Measurements from ENCODE around the gene RAB3IL1.

RAB3IL1 gene

DNA sequence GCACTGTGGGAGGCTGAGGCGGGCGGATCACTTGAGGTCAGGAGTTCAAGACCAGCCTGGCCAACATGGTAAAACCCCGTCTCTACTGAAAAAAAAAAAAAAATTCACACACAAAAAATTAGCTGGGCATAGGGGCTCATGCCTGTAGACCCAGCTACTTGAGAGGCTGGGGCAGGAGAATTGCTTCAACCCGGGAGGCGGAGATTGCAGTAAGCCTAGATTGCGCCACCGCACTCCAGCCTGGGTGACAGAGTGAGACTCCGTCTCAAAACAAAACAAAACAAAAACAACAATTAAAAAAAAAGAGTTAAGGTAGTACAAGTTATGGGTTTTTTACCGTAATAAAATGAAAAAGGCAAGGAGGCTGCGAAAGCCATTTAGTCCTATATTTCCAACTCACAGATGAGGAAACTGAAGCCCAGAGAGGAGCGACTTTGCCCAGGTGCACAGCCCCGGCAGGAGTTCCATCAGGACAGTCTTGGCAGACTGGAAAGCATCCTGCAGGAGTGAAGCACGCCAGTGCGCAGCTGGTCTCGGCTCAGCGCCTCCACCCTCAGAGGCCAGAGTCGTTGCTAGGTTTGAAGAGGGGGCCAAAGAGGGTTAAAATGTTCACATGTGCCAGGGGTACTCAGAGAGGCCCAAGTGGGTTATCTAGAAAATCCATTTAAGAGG lies 22.2 kb downstream of the RAB3IL1 start:
- Histone ChIP-seq H3K9me3 (ENCODE audit: control insufficient read depth, insufficient read depth, low read length) (no peaks in the 10 kb centered on the region), H3K4me3 (ENCODE audit: low read depth, low read length) (no peak overlapping the region), H3K36me3 (ENCODE audit: control insufficient read depth, insufficient read depth, low read length) (peaks cover 7% of the 10 kb centered on the region), H3K9ac (ENCODE audit: low read depth, low read length) (no peak overlapping the region), H3K27me3 (ENCODE audit: control insufficient read depth, insufficient read depth, low read length) (no peaks in the 10 kb centered on the region), H3K4me1 (ENCODE audit: control insufficient read depth, insufficient read depth, low read length) (no peaks in the 10 kb centered on the region)

DNA sequence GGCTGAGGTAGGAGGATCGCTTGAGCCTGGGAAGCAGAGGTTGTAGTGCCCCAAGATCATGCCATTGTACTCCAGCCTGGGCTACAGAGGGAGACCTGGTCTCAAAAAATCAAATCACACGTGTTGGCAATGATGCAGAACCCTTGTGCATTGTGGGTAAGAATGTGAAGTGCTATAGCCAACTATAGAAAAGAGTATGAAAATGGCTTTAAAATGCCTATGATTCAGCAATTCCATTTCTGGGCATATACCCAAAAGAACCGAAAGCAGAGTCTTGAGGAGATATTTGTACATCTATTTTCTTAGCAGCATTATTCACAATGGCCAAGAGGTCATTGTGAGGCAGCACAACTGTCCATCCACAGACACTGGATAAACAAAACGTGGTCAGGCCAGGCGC lies 23.4 kb downstream of the RAB3IL1 start:
- H3K27me3 ChIP-seq (ENCODE audit: control insufficient read depth, insufficient read depth, low read length), result no peaks in the 10 kb centered on the region
- no peak overlapping the region for H3K9ac ChIP-seq (ENCODE audit: low read depth, low read length)
- no peaks in the 10 kb centered on the region for H3K9me3 ChIP-seq (ENCODE audit: control insufficient read depth, insufficient read depth, low read length)
- H3K4me3 ChIP-seq (ENCODE audit: low read depth, low read length), result no peak overlapping the region
- no peaks in the 10 kb centered on the region for H3K4me1 ChIP-seq (ENCODE audit: control insufficient read depth, insufficient read depth, low read length)
- H3K36me3 ChIP-seq (ENCODE audit: control insufficient read depth, insufficient read depth, low read length), result peaks cover 2% of the 10 kb centered on the region

- H3K9ac ChIP-seq (ENCODE audit: low read depth, low read length), result no peak overlapping the region
- no peaks in the 10 kb centered on the region for H3K9me3 ChIP-seq (ENCODE audit: control insufficient read depth, insufficient read depth, low read length)
- peaks cover 2% of the 10 kb centered on the region for H3K36me3 ChIP-seq (ENCODE audit: control insufficient read depth, insufficient read depth, low read length)
- H3K4me1 ChIP-seq (ENCODE audit: control insufficient read depth, insufficient read depth, low read length), result no peaks in the 10 kb centered on the region
- H3K4me3 ChIP-seq (ENCODE audit: low read depth, low read length), result peak overlapping the region; percentile 53
- H3K27me3 ChIP-seq (ENCODE audit: control insufficient read depth, insufficient read depth, low read length), result no peaks in the 10 kb centered on the region
These were observed 25.3 kb downstream of the RAB3IL1 start for GRCh38 chr11:61892085-61892370.

GRCh38 chr11:61891331-61892084 lies 25.9 kb downstream of the RAB3IL1 start, which contains the start of gene FADS3:
TSS of gene FADS3 (minus strand) at chr11:61891545. CDS start at chr11:61891381, 164 bp downstream.
- Histone ChIP-seq H3K27me3 (ENCODE audit: control insufficient read depth, insufficient read depth, low read length) (no peaks in the 10 kb centered on the region), H3K9ac (ENCODE audit: low read depth, low read length) (peak within 1 kb of the TSS; percentile 76), H3K9me3 (ENCODE audit: control insufficient read depth, insufficient read depth, low read length) (no peaks in the 10 kb centered on the region), H3K4me3 (ENCODE audit: low read depth, low read length) (peak within 1 kb of the TSS; percentile 79), H3K36me3 (ENCODE audit: control insufficient read depth, insufficient read depth, low read length) (peaks cover 2% of the 10 kb centered on the region), H3K4me1 (ENCODE audit: control insufficient read depth, insufficient read depth, low read length) (no peaks in the 10 kb centered on the region)

GRCh38 chr11:61890529-61891330 lies 26.6 kb downstream of the RAB3IL1 start:
- H3K4me1 ChIP-seq (ENCODE audit: control insufficient read depth, insufficient read depth, low read length), result no peaks in the 10 kb centered on the region
- peaks cover 2% of the 10 kb centered on the region for H3K36me3 ChIP-seq (ENCODE audit: control insufficient read depth, insufficient read depth, low read length)
- peak overlapping the region; percentile 76 for H3K9ac ChIP-seq (ENCODE audit: low read depth, low read length)
- peak overlapping the region; percentile 79 for H3K4me3 ChIP-seq (ENCODE audit: low read depth, low read length)
- H3K9me3 ChIP-seq (ENCODE audit: control insufficient read depth, insufficient read depth, low read length), result no peaks in the 10 kb centered on the region
- no peaks in the 10 kb centered on the region for H3K27me3 ChIP-seq (ENCODE audit: control insufficient read depth, insufficient read depth, low read length)

DNA sequence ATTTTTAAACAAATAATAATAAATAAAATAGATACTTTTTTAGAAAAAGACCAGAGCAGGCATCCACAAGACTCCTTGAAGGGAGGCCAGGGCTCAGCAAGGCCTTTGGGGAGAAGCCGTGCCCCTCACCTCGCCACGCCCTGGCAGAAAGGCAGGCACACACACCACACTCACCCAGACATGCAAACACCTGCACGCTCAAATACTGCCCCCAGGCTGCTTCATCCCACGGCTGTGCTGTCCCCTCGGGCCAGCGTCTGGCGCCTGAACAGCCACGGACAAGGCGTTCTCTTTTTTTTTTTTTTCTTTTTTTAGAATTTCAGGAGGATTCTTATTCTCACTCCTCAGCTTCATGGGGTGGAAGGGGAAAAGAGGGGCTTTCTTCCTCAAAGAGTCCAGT lies 27.5 kb downstream of the RAB3IL1 start:
- no peaks in the 10 kb centered on the region for H3K4me1 ChIP-seq (ENCODE audit: control insufficient read depth, insufficient read depth, low read length)
- H3K9ac ChIP-seq (ENCODE audit: low read depth, low read length), result no peak overlapping the region
- no peaks in the 10 kb centered on the region for H3K9me3 ChIP-seq (ENCODE audit: control insufficient read depth, insufficient read depth, low read length)
- H3K36me3 ChIP-seq (ENCODE audit: control insufficient read depth, insufficient read depth, low read length), result peaks cover 2% of the 10 kb centered on the region
- no peaks in the 10 kb centered on the region for H3K27me3 ChIP-seq (ENCODE audit: control insufficient read depth, insufficient read depth, low read length)
- H3K4me3 ChIP-seq (ENCODE audit: low read depth, low read length), result peak overlapping the region; percentile 79

DNA sequence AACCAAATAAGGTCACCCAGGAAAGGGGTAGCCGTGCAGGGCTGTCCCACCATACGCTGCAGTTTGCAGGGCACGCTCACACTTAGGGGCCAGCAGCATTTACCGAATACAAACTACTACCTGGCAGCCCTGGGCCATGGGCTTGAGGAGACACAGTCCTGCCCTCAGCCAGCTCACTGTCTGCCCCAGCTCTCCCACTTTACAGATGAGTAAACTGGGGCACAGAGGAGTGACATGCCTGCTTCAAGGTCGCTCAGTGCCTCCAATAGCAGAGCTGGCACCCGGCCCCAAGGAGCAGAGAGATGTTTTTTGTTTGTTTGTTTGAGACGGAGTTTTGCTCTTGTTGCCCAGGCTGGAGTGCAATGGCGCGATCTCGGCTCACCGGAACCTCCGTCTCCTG lies 28.8 kb downstream of the RAB3IL1 start:
- no peaks in the 10 kb centered on the region for H3K27me3 ChIP-seq (ENCODE audit: control insufficient read depth, insufficient read depth, low read length)
- peaks cover 2% of the 10 kb centered on the region for H3K36me3 ChIP-seq (ENCODE audit: control insufficient read depth, insufficient read depth, low read length)
- H3K9ac ChIP-seq (ENCODE audit: low read depth, low read length), result no peak overlapping the region
- H3K9me3 ChIP-seq (ENCODE audit: control insufficient read depth, insufficient read depth, low read length), result no peaks in the 10 kb centered on the region
- H3K4me3 ChIP-seq (ENCODE audit: low read depth, low read length), result no peak overlapping the region
- H3K4me1 ChIP-seq (ENCODE audit: control insufficient read depth, insufficient read depth, low read length), result no peaks in the 10 kb centered on the region

- Histone ChIP-seq H3K36me3 (ENCODE audit: control insufficient read depth, insufficient read depth, low read length) (peaks cover 2% of the 10 kb centered on the region), H3K27me3 (ENCODE audit: control insufficient read depth, insufficient read depth, low read length) (no peaks in the 10 kb centered on the region), H3K9me3 (ENCODE audit: control insufficient read depth, insufficient read depth, low read length) (no peaks in the 10 kb centered on the region), H3K4me1 (ENCODE audit: control insufficient read depth, insufficient read depth, low read length) (no peaks in the 10 kb centered on the region), H3K4me3 (ENCODE audit: low read depth, low read length) (no peak overlapping the region), H3K9ac (ENCODE audit: low read depth, low read length) (no peak overlapping the region)
These were observed 29.4 kb downstream of the RAB3IL1 start for GRCh38 chr11:61887839-61888494.

DNA sequence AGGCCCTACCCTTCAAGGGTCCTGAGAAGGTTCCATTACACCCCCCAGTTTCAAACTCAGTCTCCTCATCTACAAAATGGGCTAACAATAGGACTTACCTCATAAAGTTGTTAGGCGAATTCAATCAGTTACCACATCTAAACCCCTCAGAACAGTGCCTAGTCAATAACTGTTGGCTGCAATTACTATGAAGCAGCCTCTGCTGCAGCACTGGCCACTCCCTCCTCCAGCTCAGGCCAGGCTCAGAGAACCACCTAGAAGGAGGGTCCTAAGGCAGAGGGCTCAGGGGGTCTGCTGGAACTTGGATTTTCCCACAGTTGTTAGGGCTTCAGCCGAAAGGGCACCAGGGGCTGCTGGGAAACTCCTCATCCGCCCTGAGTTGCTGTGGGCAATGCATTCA lies 30.7 kb downstream of the RAB3IL1 start:
- Histone ChIP-seq H3K36me3 (ENCODE audit: control insufficient read depth, insufficient read depth, low read length) (peaks cover 2% of the 10 kb centered on the region), H3K27me3 (ENCODE audit: control insufficient read depth, insufficient read depth, low read length) (no peaks in the 10 kb centered on the region), H3K9me3 (ENCODE audit: control insufficient read depth, insufficient read depth, low read length) (no peaks in the 10 kb centered on the region), H3K9ac (ENCODE audit: low read depth, low read length) (no peak overlapping the region), H3K4me1 (ENCODE audit: control insufficient read depth, insufficient read depth, low read length) (no peaks in the 10 kb centered on the region), H3K4me3 (ENCODE audit: low read depth, low read length) (no peak overlapping the region)

DNA sequence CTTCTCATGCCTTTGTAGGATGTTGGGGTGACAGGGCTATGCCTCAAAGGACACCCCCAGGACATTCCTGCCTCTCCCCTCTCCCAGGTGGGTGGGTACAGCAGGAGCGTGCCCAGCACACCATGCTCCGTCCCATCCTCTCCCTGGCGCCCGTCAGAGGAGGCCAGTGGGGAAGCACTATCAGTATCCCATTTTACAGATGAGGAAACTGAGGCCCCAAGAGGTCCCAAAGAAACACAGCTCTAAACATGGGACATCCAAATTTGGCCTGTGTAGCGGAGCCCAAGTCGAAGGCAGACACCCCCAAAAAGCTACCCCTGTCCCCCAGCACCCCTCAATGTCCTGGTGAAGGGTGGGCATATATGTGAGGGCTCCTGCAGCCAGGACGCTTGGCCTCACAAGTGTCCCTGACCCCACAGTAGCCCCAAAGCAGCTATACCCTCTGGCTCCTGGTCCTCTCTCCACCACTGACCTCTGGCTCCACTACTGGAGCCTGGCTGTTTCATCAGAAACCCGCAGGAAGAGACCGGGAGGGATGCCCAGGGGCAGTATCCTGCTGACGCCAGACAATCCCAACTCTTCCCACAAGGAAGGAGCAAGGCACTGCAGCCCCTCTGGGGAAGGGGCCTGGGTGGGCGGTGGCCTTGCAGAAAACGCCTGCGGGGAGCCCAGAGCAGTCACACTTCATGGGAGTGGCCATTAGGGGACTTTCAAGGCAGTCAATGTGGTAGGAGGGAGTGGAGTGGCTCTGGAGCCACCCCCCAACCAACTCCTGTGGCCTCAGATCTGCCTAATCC lies 31.4 kb downstream of the RAB3IL1 start:
- Histone ChIP-seq H3K36me3 (ENCODE audit: control insufficient read depth, insufficient read depth, low read length) (peaks cover 2% of the 10 kb centered on the region), H3K4me3 (ENCODE audit: low read depth, low read length) (no peak overlapping the region), H3K9ac (ENCODE audit: low read depth, low read length) (no peak overlapping the region), H3K4me1 (ENCODE audit: control insufficient read depth, insufficient read depth, low read length) (peaks cover 4% of the 10 kb centered on the region), H3K9me3 (ENCODE audit: control insufficient read depth, insufficient read depth, low read length) (no peaks in the 10 kb centered on the region), H3K27me3 (ENCODE audit: control insufficient read depth, insufficient read depth, low read length) (no peaks in the 10 kb centered on the region)

Measured in iPS-15b (cell line).